Fibroblast of the aortic adventitia (primary cell): ENCODE measurements around the gene GBX1. TPM values are rescaled to one million over a fixed set of nuclear protein-coding genes. Genes with fewer than 3 reads are reported as not detected.

Experiments
- DNase-seq: peaks from one replicate; pipeline ENCODE4 v3.0.0-alpha.2; 2010; ENCODE audit warnings: low read depth
- H3K4me3 ChIP-seq: 2 replicates; pipeline ENCODE4 v1.5.1; 2011; ENCODE audit warnings: low read depth, mild to moderate bottlenecking, control low read depth, low read length, moderate library complexity
- CTCF ChIP-seq: IDR thresholded peaks from 2 replicates; pipeline ENCODE4 v1.5.1; 2011; ENCODE audit warnings: mild to moderate bottlenecking, low read length, control low read depth, inconsistent platforms; ENCODE audit not compliant: insufficient read depth
- total RNA-seq: library from RNA; depleted of rRNA; stranded (reverse); fragments of >200 nt; gene quantifications from 2 replicates; pipeline ENCODE4 v1.2.3, GENCODE V29; 2012; ENCODE audit warnings: low replicate concordance

Gene GBX1
- total RNA-seq, 1 donor: not detected

- no peak for TF ChIP-seq CTCF
- no peak for DNase-seq
- no peak overlapping the region for H3K4me3 ChIP-seq
Measured at GRCh38 chr7:151175047-151175792, 7.7 kb upstream of the GBX1 start.

GRCh38 chr7:151174246-151175046 is 7.0 kb upstream of the GBX1 start:
- TF ChIP-seq CTCF: no peak
- no peak overlapping the region for H3K4me3 ChIP-seq
- DNase-seq: peak; percentile 4

- DNase-seq: no peak
- no peak overlapping the region for H3K4me3 ChIP-seq
- no peak for TF ChIP-seq CTCF
Measured at GRCh38 chr7:151173386-151174245, 6.1 kb upstream of the GBX1 start.

GRCh38 chr7:151172273-151173141 is 5.0 kb upstream of the GBX1 start:
- peak; percentile 58 for DNase-seq
- H3K4me3 ChIP-seq: no peak overlapping the region
- peak; percentile 100 for TF ChIP-seq CTCF

- no peak for DNase-seq
- H3K4me3 ChIP-seq: no peak overlapping the region
- no peak for TF ChIP-seq CTCF
Measured at GRCh38 chr7:151168787-151169162, 1.3 kb upstream of the GBX1 start.
